ENCODE data around the gene METTL21A. TPM values are rescaled to one million over a fixed set of nuclear protein-coding genes. Genes with fewer than 3 reads are reported as not detected.

METTL21A gene
- total and polyA plus RNA-seq, 2 experiments from 2014 or later = 86.0 to 118 TPM

- peaks cover 64% of the 10 kb centered on the region for H3K36me3 Mint-ChIP-seq (ENCODE audit: low read depth)
- no peak for ATAC-seq
Measured at GRCh38 chr2:207594264-207594663, 30.9 kb downstream of the METTL21A start.

More at GRCh38 chr2:207594264-207594663, 30.9 kb downstream of the METTL21A start:
- Mint-ChIP-seq H3K27me3 (ENCODE audit: insufficient read depth, low read depth, poor library complexity) (peaks cover 2% of the 10 kb centered on the region), H3K27ac (no peak overlapping the region), H3K4me1 (no peaks in the 10 kb centered on the region), H3K9me3 (no peaks in the 10 kb centered on the region), H3K4me3 (no peak overlapping the region)
- H3K9me2 ChIP-seq (ENCODE audit: insufficient read depth) = no peaks in the 10 kb centered on the region
- no peaks in the 10 kb centered on the region; the same call in 1 of the 2 replicates for H3F3A ChIP-seq (replicated peaks; ENCODE audit: low read depth)
- no peak overlapping the region for H3K4me2 ChIP-seq
- TF ChIP-seq ZNF462 (CRISPR knock-in tag; IDR thresholded peaks at IDR 0.05) (no peak), CTCF (conservative IDR thresholded peaks at IDR 0.05; ENCODE audit: low read depth in 2 of 2) (no peak), STAT1 (IDR thresholded peaks at IDR 0.05; ENCODE audit: unreplicated experiment) (no peak), REST (IDR thresholded peaks at IDR 0.05; ENCODE audit: unreplicated experiment) (no peak), EZH2phosphoT487 (IDR thresholded peaks at IDR 0.05; ENCODE audit: unreplicated experiment) (no peak), ZNF331 (CRISPR knock-in tag; IDR thresholded peaks at IDR 0.05; ENCODE audit: low read depth) (no peak), EZH2 (IDR thresholded peaks at IDR 0.05; ENCODE audit: low read depth, unreplicated experiment) (no peak), ZNF114 (CRISPR knock-in tag; IDR thresholded peaks at IDR 0.05) (no peak), NANOG (IDR thresholded peaks at IDR 0.05; ENCODE audit: borderline replicate concordance) (no peak)
- no peak overlapping the region for H3K4me3 ChIP-seq
- H3K4me1 ChIP-seq (ENCODE audit: insufficient read depth) = no peaks in the 10 kb centered on the region
- H4K20me1 ChIP-seq (replicated peaks; ENCODE audit: insufficient read depth) = peaks cover 6% of the 10 kb centered on the region; the same call in 1 of the 2 replicates
- H3K79me2 ChIP-seq (replicated peaks; ENCODE audit: insufficient read depth) = peaks cover 19% of the 10 kb centered on the region; the same call in 1 of the 2 replicates
- no peak overlapping the region for H3K27ac ChIP-seq (ENCODE audit: low read depth)
- peaks cover 24% of the 10 kb centered on the region for H3K36me3 ChIP-seq (ENCODE audit: insufficient read depth)
- no peak for DNase-seq (ENCODE audit: low spot score)
- H2AFZ ChIP-seq = no peak overlapping the region
- H3K27me3 ChIP-seq (ENCODE audit: insufficient read depth) = no peaks in the 10 kb centered on the region
